ES-I3 (cell line): ENCODE measurements around the gene RPF1.

Experiments used
- H3K36me3 ChIP-seq: 2 replicates; pipeline ENCODE4 v1.6.1; 2013; ENCODE audit warnings: mild to moderate bottlenecking, low read length, control low read depth, moderate library complexity; ENCODE audit not compliant: insufficient read depth
- H3K4me1 ChIP-seq: 2 replicates; pipeline ENCODE4 v1.6.1; 2013; ENCODE audit warnings: mild to moderate bottlenecking, control low read depth, low read length; ENCODE audit not compliant: insufficient read depth
- H3K9ac ChIP-seq: 2 replicates; pipeline ENCODE4 v1.6.1; 2013; ENCODE audit warnings: low read depth, mild to moderate bottlenecking, low read length, moderate library complexity
- H3K9me3 ChIP-seq: 2 replicates; pipeline ENCODE4 v1.6.1; 2013; ENCODE audit warnings: mild to moderate bottlenecking, low read length, moderate library complexity; ENCODE audit not compliant: control insufficient read depth, insufficient read depth

The RPF1 gene

GRCh38 chr1:84467298-84467697 lies 11.8 kb upstream of the RPF1 start:
- Histone ChIP-seq H3K4me1 (no peaks in the 10 kb centered on the region), H3K36me3 (no peaks in the 10 kb centered on the region), H3K9me3 (no peaks in the 10 kb centered on the region), H3K9ac (no peak overlapping the region)

DNA sequence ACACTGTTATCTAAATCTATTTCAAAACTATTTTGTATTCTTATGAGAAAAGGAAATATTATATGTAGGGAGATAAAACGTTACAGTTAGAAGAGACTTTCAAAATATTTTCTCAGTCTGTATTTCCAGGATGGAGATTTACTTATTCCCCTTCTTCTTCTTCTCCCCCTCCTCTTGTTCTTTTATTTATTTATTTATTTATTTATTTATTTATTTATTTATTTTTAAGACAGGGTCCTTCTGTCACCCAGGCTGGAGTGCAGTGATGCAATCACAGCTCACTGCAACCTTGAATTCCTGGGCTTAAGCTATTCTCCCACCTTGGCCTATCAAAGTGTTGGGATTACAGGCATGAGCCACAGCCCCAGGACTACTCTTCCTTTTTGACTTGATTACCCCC lies 2.8 kb upstream of the RPF1 start:
- Histone ChIP-seq H3K9me3 (no peaks in the 10 kb centered on the region), H3K4me1 (no peaks in the 10 kb centered on the region)

GRCh38 chr1:84479998-84480397 lies 932 bp downstream of the RPF1 start:
- Histone ChIP-seq H3K9me3 (no peaks in the 10 kb centered on the region), H3K9ac (peak overlapping the region; percentile 91), H3K4me1 (no peaks in the 10 kb centered on the region), H3K36me3 (peaks cover 3% of the 10 kb centered on the region; the same call in 1 of the 2 replicates)

More for the DNA sequence above, 2.8 kb upstream of the RPF1 start:
- no peak overlapping the region for H3K9ac ChIP-seq
- no peaks in the 10 kb centered on the region for H3K36me3 ChIP-seq

DNA sequence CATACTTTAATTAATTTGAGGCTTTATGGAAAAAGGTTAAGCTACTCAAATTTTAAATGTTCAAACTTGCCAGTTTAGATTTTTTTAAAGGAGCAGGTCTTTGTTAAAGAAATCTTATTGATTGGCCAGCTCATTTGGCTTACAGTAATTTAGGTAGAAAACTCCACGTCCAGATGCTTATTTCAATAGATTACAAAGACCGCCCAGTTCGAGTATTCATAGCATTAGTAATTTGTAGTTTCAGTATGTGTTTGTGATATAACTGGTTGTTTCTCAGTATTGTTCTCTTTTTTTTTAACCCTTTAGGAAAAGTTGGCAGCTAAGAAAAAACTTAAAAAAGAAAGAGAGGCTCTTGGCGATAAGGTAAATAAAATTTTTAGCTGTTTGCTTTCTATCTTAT lies 1.6 kb downstream of the RPF1 start:
- Histone ChIP-seq H3K36me3 (peaks cover 3% of the 10 kb centered on the region; the same call in 1 of the 2 replicates), H3K9ac (no peak overlapping the region; the same call in 1 of the 2 replicates), H3K4me1 (no peaks in the 10 kb centered on the region), H3K9me3 (no peaks in the 10 kb centered on the region)

DNA sequence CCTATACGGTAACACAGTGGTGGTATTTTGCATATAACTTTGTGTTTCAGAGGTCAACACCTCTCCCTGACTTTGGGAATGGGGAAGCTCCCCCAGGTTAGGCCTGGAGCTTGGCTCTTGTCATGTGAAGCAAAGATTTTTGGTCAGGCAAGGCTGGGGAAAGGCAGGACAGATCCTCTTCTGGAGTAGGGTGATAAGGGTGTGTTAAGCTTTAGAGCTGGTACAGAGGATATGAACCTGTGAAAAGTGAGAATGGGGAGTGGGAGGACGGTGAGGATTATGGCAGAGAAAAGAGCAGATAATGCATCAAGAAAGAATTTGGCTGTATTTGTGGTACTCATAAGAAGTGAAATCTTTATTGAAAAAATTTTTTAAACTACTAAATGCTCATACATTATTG lies 2.3 kb downstream of the RPF1 start:
- Histone ChIP-seq H3K9me3 (no peaks in the 10 kb centered on the region), H3K36me3 (peaks cover 3% of the 10 kb centered on the region; the same call in 1 of the 2 replicates), H3K9ac (no peak overlapping the region), H3K4me1 (no peaks in the 10 kb centered on the region)

DNA sequence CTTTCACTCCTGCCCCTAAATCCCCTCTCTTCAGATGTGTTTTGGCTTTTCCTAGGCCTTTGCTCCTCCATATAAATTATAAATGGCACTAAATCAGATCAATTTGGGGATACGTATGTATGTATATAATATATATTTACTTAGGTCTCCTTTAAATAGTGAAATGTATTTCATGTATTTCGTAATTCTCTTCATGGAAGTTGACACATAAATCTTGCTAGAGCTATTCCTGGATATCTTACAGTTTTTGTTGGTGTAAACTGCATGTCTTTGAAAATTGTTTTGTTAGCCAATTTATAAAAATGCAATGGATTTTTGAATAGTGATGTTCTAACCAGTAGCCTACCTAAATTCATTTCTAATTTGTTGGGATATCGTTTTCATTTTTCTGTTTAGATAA lies 9.0 kb downstream of the RPF1 start:
- H3K36me3 ChIP-seq, result peaks cover 14% of the 10 kb centered on the region
- H3K4me1 ChIP-seq, result no peaks in the 10 kb centered on the region
- H3K9ac ChIP-seq, result no peak overlapping the region
- H3K9me3 ChIP-seq, result no peaks in the 10 kb centered on the region

- H3K9ac ChIP-seq, result no peak overlapping the region
- H3K9me3 ChIP-seq, result no peaks in the 10 kb centered on the region
- peaks cover 19% of the 10 kb centered on the region for H3K36me3 ChIP-seq
- no peaks in the 10 kb centered on the region for H3K4me1 ChIP-seq
Measured at GRCh38 chr1:84489766-84490165, 10.7 kb downstream of the RPF1 start.

DNA sequence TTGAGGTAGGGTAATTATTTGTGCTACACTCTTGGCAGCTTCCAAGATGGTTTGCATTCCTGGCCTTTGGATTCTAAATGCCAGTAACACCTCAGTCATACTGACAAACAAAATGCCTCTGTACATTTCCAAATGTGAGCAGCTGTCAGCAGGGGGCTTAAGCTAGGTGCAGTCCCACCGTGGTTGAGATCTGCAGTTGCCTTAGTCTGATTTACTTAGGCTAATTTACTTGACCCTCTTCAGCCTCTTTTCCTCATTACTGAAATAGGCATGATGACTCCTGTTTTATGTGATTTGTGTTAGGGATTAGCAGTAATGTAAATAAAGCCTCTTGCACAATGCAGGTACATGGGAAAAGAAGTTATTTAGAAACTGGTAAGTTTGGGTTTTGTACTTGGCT lies 13.7 kb downstream of the RPF1 start:
- Histone ChIP-seq H3K4me1 (no peaks in the 10 kb centered on the region), H3K9me3 (no peaks in the 10 kb centered on the region), H3K9ac (no peak overlapping the region), H3K36me3 (peaks cover 17% of the 10 kb centered on the region)

- no peaks in the 10 kb centered on the region for H3K9me3 ChIP-seq
- H3K36me3 ChIP-seq, result peaks cover 17% of the 10 kb centered on the region
- no peaks in the 10 kb centered on the region for H3K4me1 ChIP-seq
- H3K9ac ChIP-seq, result no peak overlapping the region
Measured at GRCh38 chr1:84493747-84494146, 14.7 kb downstream of the RPF1 start.

DNA sequence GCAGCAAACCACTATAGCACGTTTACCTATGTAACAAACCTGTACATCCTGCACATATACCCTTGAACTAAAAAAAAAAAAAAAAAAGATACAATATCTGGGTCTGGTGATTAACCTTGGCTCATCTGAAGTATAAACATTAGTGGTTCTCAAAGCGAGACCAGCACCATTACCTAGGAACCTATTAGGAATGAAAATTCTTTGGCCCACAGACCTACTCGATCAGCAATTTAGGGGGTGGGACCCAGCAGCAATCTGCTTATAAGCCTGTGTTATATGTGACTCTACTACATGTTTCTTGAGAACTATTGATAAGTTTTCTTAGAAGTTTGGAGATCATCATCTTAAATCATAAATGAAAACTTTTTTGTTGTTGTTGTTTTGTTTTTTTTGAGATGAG lies 17.4 kb downstream of the RPF1 start:
- Histone ChIP-seq H3K9ac (no peak overlapping the region), H3K4me1 (peaks cover 5% of the 10 kb centered on the region; the same call in 1 of the 2 replicates), H3K9me3 (no peaks in the 10 kb centered on the region), H3K36me3 (peaks cover 21% of the 10 kb centered on the region)

DNA sequence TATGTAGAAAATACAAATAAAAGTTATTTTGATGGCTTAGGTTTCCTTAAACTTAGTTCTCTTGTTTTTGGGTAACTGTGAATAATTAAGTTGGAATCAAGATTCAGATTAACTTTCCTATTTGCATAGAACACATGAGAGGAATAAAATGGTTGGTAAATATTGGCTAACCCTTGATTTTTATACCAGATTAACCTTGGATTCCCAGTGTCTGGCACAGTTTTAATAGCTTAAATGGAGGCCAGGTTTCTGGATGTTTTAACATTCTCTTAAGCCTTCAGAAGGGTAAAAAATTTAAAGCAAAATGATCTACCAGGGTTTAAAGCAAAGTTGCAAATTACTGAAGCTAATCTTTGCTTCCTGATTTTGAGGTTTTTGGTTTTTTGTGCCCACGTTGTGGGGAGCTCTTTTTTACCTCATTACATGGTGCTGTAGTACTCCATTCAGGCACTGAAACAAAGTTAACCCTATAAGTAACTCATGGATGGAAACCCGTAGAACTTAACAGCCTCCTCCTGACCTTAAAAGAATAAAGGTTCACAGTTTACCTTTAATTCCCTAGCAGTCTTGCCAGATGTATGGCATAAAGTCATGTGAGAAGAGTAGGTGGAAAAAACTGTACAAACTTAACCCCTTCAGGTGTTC lies 18.7 kb downstream of the RPF1 start:
- Histone ChIP-seq H3K36me3 (peaks cover 12% of the 10 kb centered on the region), H3K9me3 (no peaks in the 10 kb centered on the region)

GRCh38 chr1:84502927-84503326 lies 23.9 kb downstream of the RPF1 start:
- Histone ChIP-seq H3K4me1 (peaks cover 8% of the 10 kb centered on the region), H3K9ac (no peak overlapping the region), H3K9me3 (no peaks in the 10 kb centered on the region), H3K36me3 (peaks cover 4% of the 10 kb centered on the region; the same call in 1 of the 2 replicates)

More for the DNA sequence above, 18.7 kb downstream of the RPF1 start:
- Histone ChIP-seq H3K4me1 (peaks cover 8% of the 10 kb centered on the region; the same call in 1 of the 2 replicates), H3K9ac (no peak overlapping the region)

- Histone ChIP-seq H3K9me3 (no peaks in the 10 kb centered on the region), H3K36me3 (peaks cover 2% of the 10 kb centered on the region; the same call in 1 of the 2 replicates), H3K4me1 (peaks cover 8% of the 10 kb centered on the region), H3K9ac (peak overlapping the region; percentile 76)
Measured at GRCh38 chr1:84504580-84505492, 25.8 kb downstream of the RPF1 start.

- Histone ChIP-seq H3K36me3 (no peaks in the 10 kb centered on the region), H3K9me3 (no peaks in the 10 kb centered on the region), H3K9ac (peak overlapping the region; percentile 76), H3K4me1 (peaks cover 8% of the 10 kb centered on the region)
Measured at GRCh38 chr1:84505493-84506001, 26.5 kb downstream of the RPF1 start.
